Breast epithelium (tissue), 4 donors: ENCODE results near the gene CCDC178. TPM values are rescaled to one million over a fixed set of nuclear protein-coding genes. Genes with fewer than 3 reads are reported as not detected.

ENCODE experiments used
- DNase-seq, 2 donors: peaks; one replicate each; pipeline ENCODE4 v3.0.0-alpha.2; 2019; ENCODE audit warnings: low spot score in 2 of 2
- H3K27ac ChIP-seq, 2 donors: fragments of 200-600 bp; sonication (generic) in 1 of 2; one replicate each; pipeline ENCODE4 v1.5.1; 2016 to 2019; ENCODE audit warnings: mild to moderate bottlenecking in 1 of 2
- H3K27me3 ChIP-seq, 2 donors: fragments of 200-600 bp; sonication (generic) in 1 of 2; one replicate each; pipeline versions ENCODE4 v1.5.1 to v1.6.0; 2017 to 2019; ENCODE audit warnings: control low read depth in 1 of 2, mild to moderate bottlenecking in 1 of 2
- H3K36me3 ChIP-seq: fragments of 200-600 bp; one replicate; pipeline ENCODE4 v1.5.1; 2019
- H3K4me1 ChIP-seq, 2 donors: fragments of 200-600 bp; sonication (generic); one replicate each; pipeline ENCODE4 v1.5.1; 2016 to 2019; ENCODE audit warnings: control low read depth in 1 of 2
- H3K4me3 ChIP-seq, 3 donors: fragments of 200-600 bp; sonication (generic); 1 replicate in 2 of 3; 2 replicates in 1 of 3; pipeline ENCODE4 v1.5.1; 2016 to 2019; ENCODE audit warnings: mild to moderate bottlenecking in 3 of 3, moderate library complexity in 2 of 3
- H3K9me3 ChIP-seq, 2 donors: fragments of 200-600 bp; sonication (generic) in 1 of 2; one replicate each; pipeline ENCODE4 v1.5.1; 2016 to 2019; ENCODE audit warnings: control low read depth in 1 of 2
- POLR2A ChIP-seq: fragments of 450-650 bp; IDR thresholded peaks from one replicate; pipeline ENCODE4 v1.6.1; 2016; ENCODE audit warnings: antibody characterized with exemption, mild to moderate bottlenecking, moderate library complexity
- POLR2AphosphoS5 ChIP-seq, 3 donors: sonication (generic); formaldehyde crosslinking; IDR thresholded peaks; one replicate each; pipeline ENCODE4 v1.6.1; 2017; ENCODE audit warnings: antibody characterized with exemption in 3 of 3
- intact Hi-C: fragments of 100-400 bp; cut with DNase I; formaldehyde crosslinking; loops from one replicate; pipeline ENCODE4 v1.15.1; 2023; ENCODE audit warnings: low total_unique reads
- total RNA-seq, 3 donors: library from RNA; depleted of rRNA; stranded (reverse); fragments of >200 nt; gene quantifications; one replicate each; pipeline ENCODE4 v1.1.0, GENCODE V29; 2016
- TF ChIP-seq, protein P1 (sequence below), 3 donors: fragments of 450-650 bp; IDR thresholded peaks; one replicate each; pipeline ENCODE4 v1.5.1; 2016 to 2017; ENCODE audit warnings: antibody characterized with exemption in 3 of 3, mild to moderate bottlenecking in 3 of 3, moderate library complexity in 3 of 3

The CCDC178 gene
- total RNA-seq, 3 donors from 2014 or later: 1.6 to 4.6 (median 3.5) TPM

DNA sequence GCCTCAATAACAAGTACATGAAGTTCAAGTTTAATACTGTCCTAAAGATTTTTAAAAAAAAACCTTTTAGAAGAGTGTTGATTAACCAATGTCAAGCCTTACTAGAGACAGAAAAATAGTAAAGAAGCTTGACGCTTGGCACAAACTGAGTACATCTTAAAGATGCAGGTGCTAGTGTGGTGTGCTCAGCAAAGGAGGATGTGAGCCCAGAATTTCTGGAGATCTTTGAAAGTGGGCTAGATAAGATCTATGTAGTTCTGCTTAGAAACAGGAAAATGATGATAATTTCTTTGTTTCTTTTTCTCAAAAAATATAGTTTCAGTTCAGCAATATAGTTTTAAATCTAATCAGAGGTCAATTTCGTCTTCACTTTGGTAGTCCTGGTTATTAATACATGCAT is 549.4 kb downstream of the CCDC178 start:
- Histone ChIP-seq H3K27ac (no peak overlapping the region), H3K4me1 (no peaks in the 10 kb centered on the region), H3K4me3 (no peak overlapping the region), H3K9me3 (no peaks in the 10 kb centered on the region), H3K36me3 (no peaks in the 10 kb centered on the region), H3K27me3 (no peaks in the 10 kb centered on the region)
- intact Hi-C loops: no loop called here
- TF ChIP-seq POLR2A: no peak
- no peak for DNase-seq

DNA sequence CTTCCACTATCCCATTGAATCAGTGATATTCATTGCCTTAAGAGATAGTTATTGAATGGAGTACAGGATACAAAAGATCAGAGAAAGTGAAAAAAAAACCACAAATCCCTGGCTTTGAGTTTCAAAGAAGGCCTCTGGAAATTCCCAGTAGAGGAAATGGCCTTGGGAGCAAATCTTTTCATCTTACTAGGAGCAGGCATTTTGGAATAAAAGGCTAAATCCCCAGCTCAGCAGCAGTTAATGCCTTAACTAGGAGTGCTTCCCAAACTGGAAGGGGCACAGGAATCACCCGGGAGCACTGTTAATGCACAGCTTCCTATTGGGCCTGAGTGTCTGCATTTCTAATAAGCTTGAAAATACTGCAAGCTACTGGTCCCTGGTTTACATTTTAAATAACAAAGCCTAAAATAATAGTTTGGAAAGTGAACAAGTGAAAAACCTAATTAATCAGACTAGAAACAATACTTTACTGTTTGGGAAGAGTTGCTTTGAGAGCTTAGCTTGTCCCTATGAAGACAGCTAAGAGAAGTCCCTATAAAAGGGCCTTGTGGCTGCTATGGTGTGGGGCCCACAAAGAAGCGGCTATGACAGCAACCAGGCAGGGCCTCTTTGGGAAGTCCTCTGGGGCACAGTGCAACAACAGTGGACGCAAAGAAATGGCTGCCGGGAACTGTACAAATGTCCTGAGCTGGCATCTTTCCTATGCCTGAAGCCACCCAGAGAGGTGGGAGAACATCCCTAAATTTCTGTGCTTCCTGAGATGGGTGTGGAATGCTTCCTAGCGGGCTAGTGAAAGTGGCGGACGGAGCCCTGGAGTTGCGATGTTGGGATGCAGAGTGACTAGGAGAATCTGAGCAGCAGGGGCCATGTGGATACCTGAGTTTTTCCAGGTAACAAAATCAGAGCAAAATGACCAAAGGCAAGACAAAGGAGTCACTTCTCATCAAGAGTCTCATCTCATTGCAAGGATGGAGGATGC is 550.6 kb downstream of the CCDC178 start:
- H3K9me3 ChIP-seq: no peaks in the 10 kb centered on the region
- TF ChIP-seq, protein P1, sequence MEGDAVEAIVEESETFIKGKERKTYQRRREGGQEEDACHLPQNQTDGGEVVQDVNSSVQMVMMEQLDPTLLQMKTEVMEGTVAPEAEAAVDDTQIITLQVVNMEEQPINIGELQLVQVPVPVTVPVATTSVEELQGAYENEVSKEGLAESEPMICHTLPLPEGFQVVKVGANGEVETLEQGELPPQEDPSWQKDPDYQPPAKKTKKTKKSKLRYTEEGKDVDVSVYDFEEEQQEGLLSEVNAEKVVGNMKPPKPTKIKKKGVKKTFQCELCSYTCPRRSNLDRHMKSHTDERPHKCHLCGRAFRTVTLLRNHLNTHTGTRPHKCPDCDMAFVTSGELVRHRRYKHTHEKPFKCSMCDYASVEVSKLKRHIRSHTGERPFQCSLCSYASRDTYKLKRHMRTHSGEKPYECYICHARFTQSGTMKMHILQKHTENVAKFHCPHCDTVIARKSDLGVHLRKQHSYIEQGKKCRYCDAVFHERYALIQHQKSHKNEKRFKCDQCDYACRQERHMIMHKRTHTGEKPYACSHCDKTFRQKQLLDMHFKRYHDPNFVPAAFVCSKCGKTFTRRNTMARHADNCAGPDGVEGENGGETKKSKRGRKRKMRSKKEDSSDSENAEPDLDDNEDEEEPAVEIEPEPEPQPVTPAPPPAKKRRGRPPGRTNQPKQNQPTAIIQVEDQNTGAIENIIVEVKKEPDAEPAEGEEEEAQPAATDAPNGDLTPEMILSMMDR (IDR thresholded peaks at IDR 0.05): no peak

DNA sequence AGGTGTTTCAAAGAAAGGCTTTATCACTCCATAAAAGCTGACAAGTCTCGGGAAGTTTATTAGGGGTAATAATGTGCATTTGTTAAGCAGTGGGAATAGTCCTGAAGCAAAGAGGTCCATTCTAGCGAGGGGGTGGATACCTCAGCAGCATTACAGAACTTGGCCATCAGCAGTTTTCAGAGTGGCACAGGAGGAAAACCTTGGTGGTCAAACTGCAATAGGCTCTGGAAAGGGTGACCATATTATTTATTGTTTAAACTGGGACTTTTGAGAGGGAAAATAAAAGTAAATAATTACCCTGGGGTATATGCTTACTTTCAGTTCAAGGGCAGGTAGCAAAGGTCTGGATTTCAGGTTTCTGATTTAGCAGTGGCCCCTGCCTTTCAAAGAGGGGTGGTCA is 552.2 kb downstream of the CCDC178 start:
- Histone ChIP-seq H3K4me1 (no peaks in the 10 kb centered on the region), H3K27ac (no peak overlapping the region), H3K4me3 (no peak overlapping the region), H3K9me3 (no peaks in the 10 kb centered on the region), H3K36me3 (no peaks in the 10 kb centered on the region), H3K27me3 (no peaks in the 10 kb centered on the region)
- intact Hi-C loops: no loop called here
- no peak for DNase-seq
- no peak for TF ChIP-seq POLR2A
- no peak for TF ChIP-seq POLR2AphosphoS5 (IDR thresholded peaks at IDR 0.05)
- TF ChIP-seq, protein P1 (IDR thresholded peaks at IDR 0.05): no peak

More for the DNA sequence above, 550.6 kb downstream of the CCDC178 start:
- no peak overlapping the region for H3K4me3 ChIP-seq
- no peaks in the 10 kb centered on the region for H3K27me3 ChIP-seq
- no peak overlapping the region for H3K27ac ChIP-seq
- DNase-seq: no peak
- intact Hi-C loops: no loop called here
- no peaks in the 10 kb centered on the region for H3K36me3 ChIP-seq
- H3K4me1 ChIP-seq: no peaks in the 10 kb centered on the region

Other genes with a start within 250 kb of the CCDC178 start
- gene ASXL3, start 137.5 kb upstream of the CCDC178 start, total RNA-seq: 1 to 10 TPM in 1 of 3 donors, under 1 TPM in 2; 0.96 to 3.4 (median 0.98) TPM